ENCODE results near the gene DENND10.

GRCh38 chr10:119133949-119134348 lies 30.0 kb downstream of the DENND10 start:
- TF ChIP-seq CTCF (IDR thresholded peaks at IDR 0.05) (no peak), POLR2A (IDR thresholded peaks at IDR 0.05) (no peak)
